ENCODE measurements around the gene SHKBP1. TPM values are rescaled to one million over a fixed set of nuclear protein-coding genes. Genes with fewer than 3 reads are reported as not detected.

Gene SHKBP1
- total RNA-seq, 1 experiment from 2014 or later = 92.9 TPM

- peaks cover 0 to 5% (median 3%) of the 10 kb centered on the region in 3 experiments; a peak in 5 of 7 replicates for H3K36me3 Mint-ChIP-seq (ENCODE audit: insufficient read depth in 1 of 3, low read depth in 3 of 3)
- H4K20me1 ChIP-seq (ENCODE audit: control insufficient read depth, insufficient read depth, insufficient read length) = no peaks in the 10 kb centered on the region
- H3K14ac ChIP-seq (ENCODE audit: insufficient read depth, low read length) = no peak overlapping the region
- no peak overlapping the region for H3K23ac ChIP-seq (ENCODE audit: insufficient read length, low read depth, low read length)
- no peak overlapping the region for H3K18ac ChIP-seq (ENCODE audit: insufficient read length, low read depth, low read length)
- H3K56ac ChIP-seq (ENCODE audit: insufficient read length, low read depth, low read length) = no peak overlapping the region
- peak overlapping the region in 1 of 3 experiments; percentile 85; a peak in 2 of 7 replicates for H3K27ac Mint-ChIP-seq
- no CpG with 5 or more reads among the region's 2 CpGs for WGBS (ENCODE audit: extremely low coverage, insufficient read length, low lambda C conversion rate)
- peaks cover 61% of the 10 kb centered on the region for H3K27me3 Mint-ChIP-seq (ENCODE audit: low read depth)
- H3K4ac ChIP-seq (ENCODE audit: low read depth, low read length) = no peak overlapping the region
- H2BK120ac ChIP-seq (ENCODE audit: low read depth, low read length, poor library complexity, severe bottlenecking) = no peak overlapping the region
- peaks cover 17% of the 10 kb centered on the region for H3K23me2 ChIP-seq (ENCODE audit: insufficient read length, low read depth, low read length, poor library complexity, severe bottlenecking)
- H3K4me3 Mint-ChIP-seq = peak overlapping the region; percentile 60 to 78
- peaks cover 4% of the 10 kb centered on the region for H3K4me1 ChIP-seq (ENCODE audit: insufficient read depth, low read length)
- H2BK5ac ChIP-seq (ENCODE audit: insufficient read length, low read length) = no peak overlapping the region
- H3K9ac ChIP-seq (ENCODE audit: extremely low read depth, insufficient read length, low read length) = no peak overlapping the region
- H2AFZ ChIP-seq (ENCODE audit: low read length) = no peak overlapping the region
- peaks cover 36 to 67% of the 10 kb centered on the region in 2 experiments for H3K4me1 Mint-ChIP-seq
- peaks cover 10% of the 10 kb centered on the region; the same call in 1 of the 2 replicates for H3K27me3 ChIP-seq (ENCODE audit: insufficient read depth, low read length)
- H2BK12ac ChIP-seq (ENCODE audit: insufficient read length, low read depth, low read length) = no peak overlapping the region
- no peak overlapping the region for H2BK15ac ChIP-seq (ENCODE audit: low read depth, low read length)
- H3K79me1 ChIP-seq (ENCODE audit: insufficient read depth, low read depth, low read length, poor library complexity, severe bottlenecking) = no peaks in the 10 kb centered on the region
- no peak overlapping the region for H2BK20ac ChIP-seq (ENCODE audit: low read depth, low read length, poor library complexity, severe bottlenecking)
- no peaks in the 10 kb centered on the region; a peak in 1 of 5 replicates for H3K9me3 Mint-ChIP-seq
- peak overlapping the region; percentile 49 for H3K4me2 ChIP-seq (ENCODE audit: insufficient read depth, insufficient read length, low read length)
- no peak overlapping the region for H4K5ac ChIP-seq (ENCODE audit: insufficient read length, low read depth, low read length)
- H4K91ac ChIP-seq (ENCODE audit: insufficient read length, low read depth, low read length) = no peak overlapping the region
- TF ChIP-seq CTCF (conservative IDR thresholded peaks at IDR 0.05) = no peak
- H3K79me2 ChIP-seq (ENCODE audit: insufficient read depth, low read length) = no peaks in the 10 kb centered on the region
- no peak overlapping the region for H3K27ac ChIP-seq (ENCODE audit: insufficient read length, low read depth, low read length)
- no peak overlapping the region for H4K8ac ChIP-seq (replicated peaks; ENCODE audit: insufficient read length, low read depth, low read length)
- H2AK5ac ChIP-seq (ENCODE audit: insufficient read length, low read length) = no peak overlapping the region
- H3K9me3 ChIP-seq (ENCODE audit: control insufficient read depth, low read depth, low read length) = no peaks in the 10 kb centered on the region
- no peak for DNase-seq
- H3T11ph ChIP-seq (ENCODE audit: low read length) = no peak overlapping the region
Measured at GRCh38 chr19:40603071-40603388, 26.4 kb downstream of the SHKBP1 start.
